Measurements from ENCODE around the gene DCTD.

DNA sequence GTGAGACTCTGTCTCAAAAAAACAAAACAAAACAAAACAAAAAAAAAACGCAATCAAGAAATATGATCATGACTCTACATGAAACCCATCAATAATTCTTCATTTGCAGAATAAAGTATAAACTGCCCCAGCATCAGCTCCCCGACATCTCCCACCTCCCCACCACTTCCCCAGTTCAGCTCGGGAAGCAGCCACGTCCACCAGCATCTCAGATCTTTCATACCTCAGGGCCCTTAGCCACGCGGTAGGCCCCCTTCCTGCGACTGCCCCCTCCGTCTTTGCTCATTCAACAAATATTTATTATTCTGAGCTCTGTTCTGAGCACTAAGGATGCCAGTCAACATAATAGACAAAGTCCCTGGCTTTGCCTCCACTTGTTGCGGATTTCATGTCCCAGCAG lies 45.6 kb downstream of the DCTD start:
- TF ChIP-seq, protein P1, sequence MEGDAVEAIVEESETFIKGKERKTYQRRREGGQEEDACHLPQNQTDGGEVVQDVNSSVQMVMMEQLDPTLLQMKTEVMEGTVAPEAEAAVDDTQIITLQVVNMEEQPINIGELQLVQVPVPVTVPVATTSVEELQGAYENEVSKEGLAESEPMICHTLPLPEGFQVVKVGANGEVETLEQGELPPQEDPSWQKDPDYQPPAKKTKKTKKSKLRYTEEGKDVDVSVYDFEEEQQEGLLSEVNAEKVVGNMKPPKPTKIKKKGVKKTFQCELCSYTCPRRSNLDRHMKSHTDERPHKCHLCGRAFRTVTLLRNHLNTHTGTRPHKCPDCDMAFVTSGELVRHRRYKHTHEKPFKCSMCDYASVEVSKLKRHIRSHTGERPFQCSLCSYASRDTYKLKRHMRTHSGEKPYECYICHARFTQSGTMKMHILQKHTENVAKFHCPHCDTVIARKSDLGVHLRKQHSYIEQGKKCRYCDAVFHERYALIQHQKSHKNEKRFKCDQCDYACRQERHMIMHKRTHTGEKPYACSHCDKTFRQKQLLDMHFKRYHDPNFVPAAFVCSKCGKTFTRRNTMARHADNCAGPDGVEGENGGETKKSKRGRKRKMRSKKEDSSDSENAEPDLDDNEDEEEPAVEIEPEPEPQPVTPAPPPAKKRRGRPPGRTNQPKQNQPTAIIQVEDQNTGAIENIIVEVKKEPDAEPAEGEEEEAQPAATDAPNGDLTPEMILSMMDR (conservative IDR thresholded peaks at IDR 0.05; ENCODE audit: low read depth, low read length), result no peak
- no peak for TF ChIP-seq EZH2 (IDR thresholded peaks at IDR 0.05; ENCODE audit: borderline replicate concordance, low read depth, low read length, poor library complexity, severe bottlenecking)
